SW480 (cell line): ENCODE data around the gene RANBP1.

Experiments used
- DNase-seq: peaks from one replicate; pipeline ENCODE4 v3.0.0-alpha.2; 2016; ENCODE audit warnings: low spot score

The RANBP1 gene

DNA sequence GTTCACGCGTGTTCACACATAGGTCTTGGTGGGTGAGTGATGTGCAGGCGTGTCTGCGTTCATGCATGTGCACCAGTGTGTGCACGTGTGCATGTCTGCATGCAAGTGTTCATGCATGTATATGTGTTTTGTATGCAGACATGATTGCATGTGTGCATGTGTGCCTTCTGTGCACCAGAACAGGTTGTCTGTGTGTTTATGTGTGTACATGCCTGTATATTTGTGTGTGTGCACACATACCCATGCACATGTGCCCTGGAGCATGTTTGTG, 20.6 kb downstream of the RANBP1 start:
- DNase-seq = no peak

DNA sequence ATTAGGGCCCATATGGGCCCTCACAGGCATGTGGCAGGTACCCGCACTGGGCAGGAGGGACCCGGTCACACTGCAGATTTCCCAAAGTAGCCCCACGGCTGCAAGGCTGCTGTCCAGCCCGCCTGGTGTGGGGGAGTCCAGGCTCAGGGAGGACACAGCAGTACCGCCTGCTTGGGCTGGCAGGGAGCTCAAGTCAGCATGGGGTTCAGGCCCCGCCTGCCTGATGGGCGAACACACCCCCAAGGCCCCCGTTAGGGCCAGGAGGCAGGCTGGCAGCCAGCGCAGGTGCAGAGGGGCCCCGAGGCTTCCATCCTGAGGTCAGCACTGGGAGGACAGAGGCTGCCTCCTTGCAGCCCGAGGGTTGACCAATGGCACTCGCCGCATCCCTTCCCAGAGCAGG, 21.2 kb downstream of the RANBP1 start:
- DNase-seq = no peak

GRCh38 chr22:20137671-20138416, 21.9 kb downstream of the RANBP1 start:
- no peak for DNase-seq

GRCh38 chr22:20138417-20138738, 22.5 kb downstream of the RANBP1 start:
- DNase-seq = no peak

DNA sequence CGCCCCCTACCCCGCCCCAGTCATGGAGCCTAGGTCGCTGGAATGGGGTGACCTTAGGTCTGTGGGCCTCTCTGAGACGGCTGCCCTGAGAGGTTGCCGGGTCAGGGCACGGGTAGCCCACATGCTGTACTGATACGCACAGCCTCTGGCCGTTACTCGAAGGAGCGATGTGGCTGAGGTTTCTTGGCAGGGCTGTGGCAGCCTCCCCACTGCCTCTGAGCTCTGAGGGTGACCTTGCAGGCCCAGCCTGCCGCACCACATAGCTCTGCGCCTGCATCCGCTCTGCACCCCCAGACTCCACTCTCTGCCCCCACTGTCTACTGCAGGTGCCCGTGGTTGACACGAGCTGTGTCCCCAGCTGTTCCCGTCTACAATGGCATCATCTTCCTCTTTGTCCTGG, 23.0 kb downstream of the RANBP1 start:
- DNase-seq = no peak

DNA sequence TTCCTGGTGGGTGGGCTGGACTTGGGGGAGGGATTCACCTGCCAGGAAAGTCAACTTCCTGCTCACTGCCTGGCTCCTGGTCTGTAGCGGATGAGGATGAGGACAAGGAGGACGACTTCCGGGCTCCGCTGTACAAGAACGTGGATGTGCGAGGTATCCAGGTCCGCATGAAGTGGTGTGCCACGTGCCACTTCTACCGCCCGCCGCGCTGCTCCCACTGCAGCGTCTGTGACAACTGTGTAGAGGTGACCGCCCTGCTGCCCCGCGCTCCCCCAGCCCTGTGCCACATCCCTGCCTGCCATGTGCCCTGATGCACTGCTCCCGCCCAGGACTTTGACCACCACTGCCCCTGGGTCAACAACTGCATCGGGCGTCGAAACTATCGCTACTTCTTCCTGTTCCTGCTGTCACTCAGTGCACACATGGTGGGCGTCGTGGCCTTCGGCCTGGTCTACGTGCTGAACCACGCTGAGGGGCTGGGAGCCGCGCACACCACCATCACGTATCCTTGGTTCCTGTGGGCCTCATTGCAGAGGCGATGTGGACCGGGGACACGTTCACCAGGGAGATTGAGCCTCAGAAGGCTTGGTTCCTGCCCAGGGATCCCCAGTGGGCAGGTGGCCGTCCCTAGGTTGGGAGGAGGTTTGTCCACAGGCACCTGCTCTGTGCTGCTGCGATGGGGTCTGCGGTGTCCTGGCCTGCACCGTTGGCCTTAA, 23.6 kb downstream of the RANBP1 start:
- DNase-seq = no peak

DNA sequence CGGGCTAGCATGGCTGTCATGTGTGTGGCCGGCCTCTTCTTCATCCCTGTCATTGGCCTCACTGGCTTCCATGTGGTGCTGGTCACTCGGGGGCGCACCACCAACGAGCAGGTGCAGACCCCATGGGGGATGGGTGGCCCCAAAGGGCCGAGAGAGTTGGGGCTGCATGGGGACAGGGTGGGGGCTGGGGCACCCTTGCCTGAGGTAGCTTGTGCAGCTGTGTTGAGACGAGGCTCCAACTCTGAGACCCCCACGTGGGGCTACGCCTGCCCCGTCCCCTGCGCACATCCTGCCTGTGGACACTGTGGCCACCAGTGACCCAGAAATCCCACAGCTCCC, 24.2 kb downstream of the RANBP1 start:
- no peak for DNase-seq

DNA sequence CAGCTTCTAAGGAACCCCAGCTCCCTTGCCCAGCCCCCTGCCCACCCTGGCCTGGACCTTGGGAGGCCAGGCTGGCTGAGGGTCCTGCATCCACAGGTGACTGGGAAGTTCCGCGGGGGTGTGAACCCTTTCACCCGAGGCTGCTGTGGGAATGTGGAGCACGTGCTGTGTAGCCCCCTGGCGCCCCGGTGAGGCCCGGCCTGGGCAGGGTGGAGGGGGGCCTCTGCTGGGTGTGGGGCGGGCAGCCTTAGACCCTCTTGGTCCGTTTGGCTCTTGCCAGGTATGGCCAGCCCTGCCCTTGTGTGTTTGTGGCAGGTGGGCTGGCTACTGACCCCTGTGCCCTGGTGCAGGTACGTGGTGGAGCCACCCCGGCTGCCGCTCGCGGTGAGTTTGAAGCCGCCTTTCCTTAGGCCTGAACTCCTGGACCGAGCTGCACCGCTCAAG, 24.6 kb downstream of the RANBP1 start:
- DNase-seq = no peak

GRCh38 chr22:20141186-20142077, 25.5 kb downstream of the RANBP1 start:
- no peak for DNase-seq

- no peak for DNase-seq
These were observed 27.1 kb downstream of the RANBP1 start for GRCh38 chr22:20142711-20143621.

- DNase-seq = no peak
These were observed 28.2 kb downstream of the RANBP1 start for GRCh38 chr22:20143883-20144665.

DNA sequence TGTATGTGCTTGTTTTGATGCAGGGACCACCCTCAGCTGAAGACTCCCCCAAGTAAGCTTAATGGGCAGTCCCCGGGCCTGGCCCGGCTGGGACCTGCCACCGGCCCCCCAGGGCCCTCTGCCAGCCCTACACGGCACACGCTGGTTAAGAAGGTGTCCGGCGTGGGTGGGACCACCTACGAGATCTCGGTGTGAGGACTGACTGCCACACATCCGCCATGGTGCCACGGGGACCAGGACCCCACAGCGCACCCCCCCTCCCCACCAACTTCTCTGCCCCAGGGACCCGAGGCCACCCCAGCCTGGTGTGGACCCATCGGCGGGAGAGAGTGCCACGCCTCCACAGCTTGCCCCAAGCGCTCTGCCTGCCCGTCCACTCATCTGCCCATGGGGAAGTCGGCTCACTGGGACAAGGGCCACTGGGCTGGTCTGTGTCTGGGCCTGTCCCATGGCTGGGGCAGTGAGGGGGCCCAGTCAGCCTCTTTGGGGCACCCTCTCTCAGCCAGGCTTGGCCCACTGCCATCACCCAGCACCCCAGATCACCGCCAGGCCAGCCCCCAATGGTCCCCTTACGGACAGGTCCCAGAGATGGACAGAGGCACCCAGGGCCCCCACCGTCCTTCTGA, 29.4 kb downstream of the RANBP1 start:
- DNase-seq = no peak

GRCh38 chr22:20145832-20146223, 29.9 kb downstream of the RANBP1 start:
- DNase-seq = no peak

GRCh38 chr22:20146777-20147176, 30.9 kb downstream of the RANBP1 start:
- DNase-seq = no peak

DNA sequence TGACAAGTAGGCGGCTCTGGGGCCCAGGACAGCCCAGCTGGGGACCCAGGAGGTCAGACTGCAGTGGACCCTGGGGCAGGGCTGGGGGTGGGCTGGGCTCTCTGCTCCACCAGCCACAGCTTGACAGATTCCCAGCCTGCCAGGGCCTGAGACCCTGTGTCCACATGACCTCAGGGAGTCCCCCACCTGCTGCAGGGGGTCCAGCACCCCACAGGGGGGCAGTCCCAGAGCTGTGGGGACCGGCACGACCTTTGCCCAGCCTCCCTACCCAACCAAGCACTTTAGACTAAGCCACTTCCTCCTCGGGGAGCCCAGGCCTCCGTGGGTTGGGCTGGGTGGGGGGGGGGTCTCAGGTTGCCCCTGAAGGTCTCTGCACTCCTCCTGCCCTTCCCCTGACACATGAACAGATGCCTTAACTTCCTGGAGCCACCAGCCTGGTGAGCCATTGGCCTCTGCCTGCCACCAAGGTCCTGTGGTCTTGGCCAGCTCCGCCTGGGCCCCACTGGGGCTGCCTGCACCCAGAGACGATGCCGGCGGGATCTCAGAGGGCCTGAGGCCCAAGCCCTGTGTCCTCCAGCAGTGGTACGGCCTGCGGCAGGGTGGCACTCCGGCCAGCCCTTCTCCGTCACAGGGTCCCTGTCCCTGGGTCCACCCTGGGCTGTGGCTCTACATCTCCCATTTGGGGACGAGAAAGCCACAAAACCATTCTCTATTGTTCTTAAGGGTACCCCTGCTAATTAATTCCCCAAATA, 31.5 kb downstream of the RANBP1 start:
- no peak for DNase-seq

GRCh38 chr22:20148414-20148813, 32.5 kb downstream of the RANBP1 start:
- DNase-seq = no peak

- no peak for DNase-seq
These were observed 33.6 kb downstream of the RANBP1 start for GRCh38 chr22:20149257-20150250.

- DNase-seq = no peak
These were observed 34.7 kb downstream of the RANBP1 start, which contains the start of gene CCDC188 for GRCh38 chr22:20150381-20151275. Gene CCDC188 (minus strand): TSS chr22:20151055. CDS start chr22:20150986, 69 bp downstream.
